Esophagus muscularis mucosa (tissue), 3 donors: ENCODE measurements around the gene F10.

Source experiments
- POLR2A ChIP-seq: fragments of 450-650 bp; IDR thresholded peaks from one replicate; pipeline ENCODE4 v1.6.1; 2017; ENCODE audit warnings: antibody characterized with exemption, moderate library complexity, mild to moderate bottlenecking, low read depth
- POLR2AphosphoS5 ChIP-seq, 2 donors: sonication (generic); formaldehyde crosslinking; IDR thresholded peaks; one replicate each; pipeline ENCODE4 v1.6.1; 2017; ENCODE audit warnings: antibody characterized with exemption in 2 of 2
- TF ChIP-seq, protein P1 (sequence below), 3 experiments: fragments of 200-600 bp in 2 of 3; fragments of 450-650 bp in 1 of 3; sonication (generic) in 2 of 3; IDR thresholded peaks; one replicate each; pipeline ENCODE4 v1.5.1; 2017 to 2019; ENCODE audit warnings: antibody characterized with exemption in 3 of 3, mild to moderate bottlenecking in 2 of 3, moderate library complexity in 1 of 3

DNA sequence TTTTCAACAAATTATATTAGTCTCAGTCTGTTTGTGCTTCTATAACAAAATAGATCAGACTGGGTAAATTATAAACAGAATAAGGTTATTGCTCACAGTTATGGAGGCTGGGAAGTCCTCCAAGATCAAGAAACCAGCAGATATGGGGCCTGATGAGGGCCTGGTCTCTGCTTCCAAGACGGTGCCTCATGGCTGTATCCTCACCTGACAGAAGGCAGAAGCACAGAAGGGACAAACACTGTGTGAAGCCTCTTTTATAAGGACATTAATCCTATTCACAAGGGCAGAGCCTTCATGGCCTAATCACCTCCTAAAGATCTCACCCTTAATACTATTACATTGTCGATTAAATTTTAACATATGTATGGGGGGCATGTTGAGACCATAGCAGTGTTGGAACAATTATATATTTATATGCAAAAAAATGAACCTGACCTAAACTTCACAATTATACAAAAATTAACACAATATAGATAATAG lies 12.7 kb downstream of the F10 start:
- TF ChIP-seq, protein P1, sequence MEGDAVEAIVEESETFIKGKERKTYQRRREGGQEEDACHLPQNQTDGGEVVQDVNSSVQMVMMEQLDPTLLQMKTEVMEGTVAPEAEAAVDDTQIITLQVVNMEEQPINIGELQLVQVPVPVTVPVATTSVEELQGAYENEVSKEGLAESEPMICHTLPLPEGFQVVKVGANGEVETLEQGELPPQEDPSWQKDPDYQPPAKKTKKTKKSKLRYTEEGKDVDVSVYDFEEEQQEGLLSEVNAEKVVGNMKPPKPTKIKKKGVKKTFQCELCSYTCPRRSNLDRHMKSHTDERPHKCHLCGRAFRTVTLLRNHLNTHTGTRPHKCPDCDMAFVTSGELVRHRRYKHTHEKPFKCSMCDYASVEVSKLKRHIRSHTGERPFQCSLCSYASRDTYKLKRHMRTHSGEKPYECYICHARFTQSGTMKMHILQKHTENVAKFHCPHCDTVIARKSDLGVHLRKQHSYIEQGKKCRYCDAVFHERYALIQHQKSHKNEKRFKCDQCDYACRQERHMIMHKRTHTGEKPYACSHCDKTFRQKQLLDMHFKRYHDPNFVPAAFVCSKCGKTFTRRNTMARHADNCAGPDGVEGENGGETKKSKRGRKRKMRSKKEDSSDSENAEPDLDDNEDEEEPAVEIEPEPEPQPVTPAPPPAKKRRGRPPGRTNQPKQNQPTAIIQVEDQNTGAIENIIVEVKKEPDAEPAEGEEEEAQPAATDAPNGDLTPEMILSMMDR (IDR thresholded peaks at IDR 0.05), result no peak
- TF ChIP-seq POLR2AphosphoS5 (IDR thresholded peaks at IDR 0.05), result no peak
- TF ChIP-seq POLR2A, result no peak
